DMS 273 (cell line): ENCODE data around the gene WDHD1.
"Not testable (repeated sequence)": the region's sequence is repeated elsewhere in the genome, so short reads cannot be mapped to it uniquely, and the experiment has no call there.

Source experiments
- DNase-seq: peaks from one replicate; lab custom pipeline; 2025; ENCODE audit not compliant: unreplicated experiment; lab: John Stamatoyannopoulos, UW

WDHD1 gene

GRCh38 chr14:55026793-55027561 lies at the start of gene WDHD1, which contains the start of gene SOCS4:
Gene WDHD1 (minus strand): TSS chr14:55027099. CDS start chr14:55026787, 312 bp downstream.
Gene SOCS4 (plus strand): TSS chr14:55027236. CDS start chr14:55043042, 15,806 bp downstream.
- peak; percentile 97 for DNase-seq

GRCh38 chr14:55075628-55076175 lies 48.8 kb upstream of the WDHD1 start:
- no peak for DNase-seq

- DNase-seq: peak; percentile 67
These were observed 47.8 kb upstream of the WDHD1 start for GRCh38 chr14:55074662-55075061.

GRCh38 chr14:55073856-55074255 lies 47.0 kb upstream of the WDHD1 start:
- DNase-seq: peak; percentile 32

- peak; percentile 27 for DNase-seq
These were observed 45.2 kb upstream of the WDHD1 start for GRCh38 chr14:55071870-55072640.

GRCh38 chr14:55070981-55071411 lies 44.1 kb upstream of the WDHD1 start:
- no peak for DNase-seq

- no peak for DNase-seq
These were observed 39.3 kb upstream of the WDHD1 start for GRCh38 chr14:55066223-55066622.

- no peak for DNase-seq
These were observed 38.5 kb upstream of the WDHD1 start for GRCh38 chr14:55065411-55065810.

GRCh38 chr14:55064896-55065295 lies 38.0 kb upstream of the WDHD1 start:
- DNase-seq: not testable (repeated sequence)

GRCh38 chr14:55062517-55063351 lies 35.8 kb upstream of the WDHD1 start:
- DNase-seq: peak; percentile 97

GRCh38 chr14:55059333-55059732 lies 32.4 kb upstream of the WDHD1 start:
- peak; percentile 16 for DNase-seq

- no peak for DNase-seq
These were observed 31.0 kb upstream of the WDHD1 start for GRCh38 chr14:55057919-55058318.

- DNase-seq: no peak
These were observed 27.2 kb upstream of the WDHD1 start for GRCh38 chr14:55054098-55054497.

GRCh38 chr14:55053500-55053899 lies 26.6 kb upstream of the WDHD1 start:
- no peak for DNase-seq

- DNase-seq: no peak
These were observed 26.1 kb upstream of the WDHD1 start for GRCh38 chr14:55053018-55053417.

- DNase-seq: no peak
These were observed 25.5 kb upstream of the WDHD1 start for GRCh38 chr14:55052269-55052930.

GRCh38 chr14:55051423-55052268 lies 24.7 kb upstream of the WDHD1 start, which contains the start of gene MAPK1IP1L:
Gene MAPK1IP1L (plus strand): TSS chr14:55051647. CDS start chr14:55061684, 10,037 bp downstream.
- DNase-seq: peak; percentile 97

GRCh38 chr14:55051165-55051422 lies 24.2 kb upstream of the WDHD1 start:
- no peak for DNase-seq

GRCh38 chr14:55048900-55049436 lies 22.1 kb upstream of the WDHD1 start:
- DNase-seq: no peak
